Hepatocyte (in vitro differentiated cells): ENCODE data around the gene LYZL1. TPM values are rescaled to one million over a fixed set of nuclear protein-coding genes. Genes with fewer than 3 reads are reported as not detected.
"Not testable (repeated sequence)": the region's sequence is repeated elsewhere in the genome, so short reads cannot be mapped to it uniquely, and the experiment has no call there.

Experiments used
- DNase-seq: peaks from one replicate; pipeline ENCODE4 v3.0.0-alpha.2; 2016; ENCODE audit warnings: low spot score
- H2AFZ ChIP-seq: fragments of 200-600 bp; sonication (generic); 2 replicates; pipeline ENCODE4 v1.6.0; 2016; ENCODE audit warnings: antibody characterized with exemption, mild to moderate bottlenecking
- H3K27ac ChIP-seq: fragments of 200-600 bp; sonication (generic); 2 replicates; pipeline ENCODE4 v1.5.1; 2016; ENCODE audit warnings: mild to moderate bottlenecking
- H3K27me3 ChIP-seq: fragments of 200-600 bp; sonication (generic); 2 replicates; pipeline ENCODE4 v1.6.1; 2016
- H3K36me3 ChIP-seq: fragments of 200-600 bp; sonication (generic); replicated peaks from 2 replicates; pipeline ENCODE4 v1.5.1; 2016; ENCODE audit warnings: low read depth; ENCODE audit not compliant: insufficient read depth
- H3K4me1 ChIP-seq: fragments of 200-600 bp; sonication (generic); 2 replicates; pipeline ENCODE4 v1.5.1; 2016; ENCODE audit warnings: mild to moderate bottlenecking, moderate library complexity; ENCODE audit not compliant: insufficient read depth
- H3K4me2 ChIP-seq: fragments of 200-600 bp; sonication (generic); 2 replicates; pipeline ENCODE4 v1.6.0; 2016
- H3K4me3 ChIP-seq: fragments of 200-600 bp; sonication (generic); 2 replicates; pipeline ENCODE4 v1.5.1; 2016; ENCODE audit warnings: mild to moderate bottlenecking
- H3K79me2 ChIP-seq: fragments of 200-600 bp; sonication (generic); 2 replicates; pipeline ENCODE4 v1.6.0; 2017; ENCODE audit warnings: mild to moderate bottlenecking
- H3K9me2 ChIP-seq: fragments of 200-600 bp; sonication (generic); replicated peaks from 2 replicates; pipeline ENCODE4 v1.6.0; 2017; ENCODE audit warnings: mild to moderate bottlenecking; ENCODE audit not compliant: insufficient read depth
- H3K9me3 ChIP-seq: fragments of 200-600 bp; sonication (generic); 2 replicates; pipeline ENCODE4 v1.5.1; 2016; ENCODE audit warnings: low read depth, mild to moderate bottlenecking
- H4K20me1 ChIP-seq: fragments of 200-600 bp; sonication (generic); 2 replicates; pipeline ENCODE4 v1.6.0; 2016; ENCODE audit warnings: mild to moderate bottlenecking; ENCODE audit not compliant: insufficient read depth, poor library complexity, severe bottlenecking
- CTCF ChIP-seq: fragments of 200-600 bp; sonication (generic); IDR thresholded peaks from 2 replicates; pipeline ENCODE4 v1.5.1; 2016; ENCODE audit warnings: antibody characterized with exemption, mild to moderate bottlenecking; ENCODE audit not compliant: poor library complexity
- EZH2 ChIP-seq: fragments of 200-600 bp; sonication (generic); IDR thresholded peaks from 2 replicates; pipeline ENCODE4 v1.6.1; 2016; ENCODE audit warnings: antibody characterized with exemption, mild to moderate bottlenecking, borderline replicate concordance
- EZH2phosphoT487 ChIP-seq: fragments of 200-600 bp; sonication (generic); IDR thresholded peaks from one replicate; pipeline ENCODE4 v1.6.1; 2018; ENCODE audit warnings: antibody characterized with exemption, mild to moderate bottlenecking, low read depth, moderate library complexity; ENCODE audit not compliant: unreplicated experiment, severe bottlenecking
- WGBS: methylation state at CpG from one replicate; pipeline ENCODE4 v1.1.6; 2016; ENCODE audit warnings: low lambda C conversion rate; ENCODE audit errors: missing lambda C conversion rate; 5-methylcytosine and 5-hydroxymethylcytosine counted together
- polyA plus RNA-seq: library from polyadenylated mRNA; unstranded; fragments of >200 nt; fragmentation: Nextera tagmentation; extraction: Ambion mirVana; gene quantifications from 2 replicates; pipeline ENCODE4 v1.2.1, GENCODE V29; 2016
- total RNA-seq: library from RNA; depleted of rRNA; stranded (reverse); fragments of >200 nt; gene quantifications from 2 replicates; pipeline ENCODE4 v1.2.3, GENCODE V29; 2014

LYZL1 gene
- total RNA-seq (not detected in 2 replicates), polyA plus RNA-seq (not detected in 2 replicates)

- H3K27ac ChIP-seq, H3K79me2 ChIP-seq, H3K9me3 ChIP-seq, H3K4me2 ChIP-seq, H3K4me1 ChIP-seq, H3K9me2 ChIP-seq, H3K27me3 ChIP-seq, H4K20me1 ChIP-seq, DNase-seq, H3K4me3 ChIP-seq, H3K36me3 ChIP-seq, H2AFZ ChIP-seq: not testable (repeated sequence)
- 73% methylated on average over 6 of the region's 6 CpGs for WGBS
Measured at GRCh38 chr10:29288906-29289305, at the start of gene LYZL1. LYZL1 (plus strand) TSS chr10:29289070; CDS start chr10:29291868, 2,798 bp downstream.

- Histone ChIP-seq H3K4me1 (peaks cover 22% of the 10 kb centered on the region), H3K79me2 (no peaks in the 10 kb centered on the region), H3K27ac (no peak overlapping the region), H2AFZ (no peak overlapping the region), H3K27me3 (no peaks in the 10 kb centered on the region), H3K4me3 (no peak overlapping the region), H3K9me3 (no peaks in the 10 kb centered on the region), H3K36me3 (no peaks in the 10 kb centered on the region), H4K20me1 (no peaks in the 10 kb centered on the region), H3K9me2 (no peaks in the 10 kb centered on the region), H3K4me2 (no peak overlapping the region)
- 85% methylated on average over 15 of the region's 15 CpGs for WGBS
- TF ChIP-seq EZH2phosphoT487: no peak
- TF ChIP-seq CTCF: peak; percentile 38
- peak; percentile 39 for DNase-seq
Measured at GRCh38 chr10:29239569-29240472, 49.0 kb upstream of the LYZL1 start.

DNA sequence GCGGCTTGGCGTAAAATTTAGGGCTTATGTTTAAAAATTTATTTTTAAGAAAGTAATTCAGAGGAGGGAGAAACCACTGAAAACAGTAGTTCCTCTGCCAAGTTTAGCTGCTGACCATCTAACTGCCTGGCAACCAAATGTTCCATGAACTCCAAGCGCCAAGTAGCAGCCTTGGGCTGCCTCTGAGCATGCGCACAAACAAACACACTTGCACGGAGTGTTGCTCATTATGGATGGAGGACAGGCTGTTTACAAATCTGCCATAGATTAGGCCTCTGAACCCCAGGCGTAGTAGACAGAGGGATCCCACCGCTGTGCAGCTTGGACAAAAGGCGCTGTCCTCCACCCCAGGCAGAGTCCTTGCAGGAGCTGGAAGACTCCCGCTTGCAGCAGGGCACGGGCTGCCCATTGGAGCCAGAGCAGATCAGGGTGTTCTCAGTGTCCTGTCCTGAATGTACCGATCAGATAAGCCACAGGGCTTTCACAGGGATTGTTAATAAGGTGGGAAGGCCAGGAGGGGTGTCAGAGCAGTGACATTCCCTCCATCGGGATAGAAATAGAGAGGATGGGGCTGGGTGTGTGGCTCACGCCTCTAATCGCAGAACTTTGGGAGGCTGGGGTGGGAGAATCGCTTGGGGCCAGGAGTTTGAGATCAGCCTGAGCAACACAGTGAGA is 47.7 kb upstream of the LYZL1 start:
- DNase-seq: no peak
- H3K9me2 ChIP-seq: no peaks in the 10 kb centered on the region
- H3K4me1 ChIP-seq: peaks cover 22% of the 10 kb centered on the region
- no peaks in the 10 kb centered on the region for H3K36me3 ChIP-seq
- TF ChIP-seq EZH2phosphoT487 (no peak), CTCF (no peak), EZH2 (no peak)
- no peak overlapping the region for H2AFZ ChIP-seq
- H3K27me3 ChIP-seq: no peaks in the 10 kb centered on the region
- no peak overlapping the region for H3K4me2 ChIP-seq
- no peaks in the 10 kb centered on the region for H3K79me2 ChIP-seq
- WGBS: 71% methylated on average over 15 of the region's 15 CpGs
- no peak overlapping the region for H3K27ac ChIP-seq
- H3K9me3 ChIP-seq: no peaks in the 10 kb centered on the region
- H4K20me1 ChIP-seq: no peaks in the 10 kb centered on the region
- H3K4me3 ChIP-seq: no peak overlapping the region

- Histone ChIP-seq H4K20me1 (no peaks in the 10 kb centered on the region), H3K27me3 (no peaks in the 10 kb centered on the region), H3K4me1 (peaks cover 22% of the 10 kb centered on the region), H3K27ac (no peak overlapping the region), H3K4me3 (no peak overlapping the region), H3K36me3 (no peaks in the 10 kb centered on the region), H2AFZ (no peak overlapping the region), H3K9me3 (no peaks in the 10 kb centered on the region), H3K9me2 (no peaks in the 10 kb centered on the region), H3K79me2 (no peaks in the 10 kb centered on the region), H3K4me2 (no peak overlapping the region)
- DNase-seq: no peak
- no peak for TF ChIP-seq EZH2phosphoT487
- TF ChIP-seq EZH2: no peak
- no peak for TF ChIP-seq CTCF
Measured at GRCh38 chr10:29241925-29242324, 46.9 kb upstream of the LYZL1 start.
